Right atrium auricular region (tissue), 2 donors: ENCODE measurements around the gene TMEM184C. TPM values are rescaled to one million over a fixed set of nuclear protein-coding genes. Genes with fewer than 3 reads are reported as not detected.

Experiments
- DNase-seq: peaks from one replicate; pipeline ENCODE4 v3.0.0-alpha.2; 2019; ENCODE audit warnings: low spot score
- H3K27ac ChIP-seq, 2 donors: fragments of 200-600 bp; sonication (generic); 1 replicate in 1 of 2; 2 replicates in 1 of 2; pipeline ENCODE4 v1.5.1; 2016 to 2019
- H3K27me3 ChIP-seq, 2 donors: fragments of 200-600 bp; sonication (generic); one replicate each; pipeline versions ENCODE4 v1.5.1 to v1.6.0; 2017 to 2019
- H3K36me3 ChIP-seq: fragments of 200-600 bp; sonication (generic); one replicate; pipeline ENCODE4 v1.5.1; 2016
- H3K4me1 ChIP-seq, 2 donors: fragments of 200-600 bp; sonication (generic); one replicate each; pipeline versions ENCODE4 v1.5.1 to v1.6.0; 2017 to 2019
- H3K4me3 ChIP-seq, 2 donors: fragments of 200-600 bp; sonication (generic); 1 replicate in 1 of 2; 2 replicates in 1 of 2; pipeline ENCODE4 v1.5.1; 2017 to 2019; ENCODE audit warnings: mild to moderate bottlenecking in 1 of 2, moderate library complexity in 1 of 2
- H3K9me3 ChIP-seq, 2 donors: fragments of 200-600 bp; sonication (generic); one replicate each; pipeline ENCODE4 v1.5.1; 2019
- CTCF ChIP-seq, 2 donors: fragments of 200-600 bp; sonication (generic); IDR thresholded peaks; one replicate each; pipeline ENCODE4 v1.5.1; 2019; ENCODE audit warnings: antibody characterized with exemption in 2 of 2
- total RNA-seq, 2 donors: library from RNA; depleted of rRNA; stranded (reverse); fragments of >200 nt; gene quantifications; one replicate each; pipeline ENCODE4 v1.1.0, GENCODE V29; 2016

Gene TMEM184C
- total RNA-seq, 2 donors from 2014 or later = 20.9 to 27.5 TPM

GRCh38 chr4:147678796-147679549, 61.8 kb downstream of the TMEM184C start:
- peaks cover 0 to 21% of the 10 kb centered on the region in 2 donors for H3K4me1 ChIP-seq
- no peaks in the 10 kb centered on the region for H3K27me3 ChIP-seq
- H3K27ac ChIP-seq = no peak overlapping the region
- no peak for DNase-seq
- H3K9me3 ChIP-seq = no peaks in the 10 kb centered on the region
- H3K4me3 ChIP-seq = no peak overlapping the region
- no peak for TF ChIP-seq CTCF (IDR thresholded peaks at IDR 0.05)
- H3K36me3 ChIP-seq = no peaks in the 10 kb centered on the region

- Histone ChIP-seq H3K9me3 (no peaks in the 10 kb centered on the region), H3K27ac (peak overlapping the region; percentile 92 to 96), H3K36me3 (no peaks in the 10 kb centered on the region), H3K4me3 (peak overlapping the region; percentile 85 to 86), H3K4me1 (peaks cover 0 to 27% of the 10 kb centered on the region in 2 donors), H3K27me3 (no peaks in the 10 kb centered on the region)
- no peak for TF ChIP-seq CTCF (IDR thresholded peaks at IDR 0.05)
- no peak for DNase-seq
These were observed 65.6 kb downstream of the TMEM184C start for GRCh38 chr4:147682755-147683154.

- no peaks in the 10 kb centered on the region for H3K27me3 ChIP-seq
- peak overlapping the region; percentile 92 to 96 for H3K27ac ChIP-seq
- peak overlapping the region; percentile 85 to 86 for H3K4me3 ChIP-seq
- DNase-seq = no peak
- H3K36me3 ChIP-seq = no peaks in the 10 kb centered on the region
- H3K4me1 ChIP-seq = peaks cover 0 to 24% of the 10 kb centered on the region in 2 donors
- TF ChIP-seq CTCF (IDR thresholded peaks at IDR 0.05) = no peak
- no peaks in the 10 kb centered on the region for H3K9me3 ChIP-seq
These were observed 66.0 kb downstream of the TMEM184C start for GRCh38 chr4:147683188-147683591.

- TF ChIP-seq CTCF (IDR thresholded peaks at IDR 0.05) = peak in 1 of 2 donors; percentile 25
- Histone ChIP-seq H3K4me1 (peaks cover 0 to 16% of the 10 kb centered on the region in 2 donors), H3K36me3 (no peaks in the 10 kb centered on the region), H3K27ac (peak within 1 kb of the TSS; percentile 92 to 96), H3K9me3 (no peaks in the 10 kb centered on the region), H3K4me3 (peak within 1 kb of the TSS; percentile 85 to 86), H3K27me3 (no peaks in the 10 kb centered on the region)
- peak; percentile 93 for DNase-seq
These were observed 66.8 kb downstream of the TMEM184C start, which contains the start of gene PRMT9 for GRCh38 chr4:147683717-147684700. Gene PRMT9 (minus strand): TSS chr4:147684163. CDS start chr4:147683987, 176 bp downstream.

GRCh38 chr4:147689067-147689466, 71.9 kb downstream of the TMEM184C start:
- no peaks in the 10 kb centered on the region for H3K9me3 ChIP-seq
- H3K27ac ChIP-seq = no peak overlapping the region
- TF ChIP-seq CTCF (IDR thresholded peaks at IDR 0.05) = no peak
- H3K36me3 ChIP-seq = no peaks in the 10 kb centered on the region
- no peak for DNase-seq
- no peaks in the 10 kb centered on the region for H3K27me3 ChIP-seq
- no peak overlapping the region for H3K4me3 ChIP-seq
- H3K4me1 ChIP-seq = peaks cover 0 to 6% of the 10 kb centered on the region in 2 donors
